HFFc6 (cell line): ENCODE data around the gene ILDR1. TPM values are rescaled to one million over a fixed set of nuclear protein-coding genes. Genes with fewer than 3 reads are reported as not detected.
A peak's percentile ranks its signal among the peaks of the same experiment; 100 is the strongest.
"Not testable (repeated sequence)": the region's sequence is repeated elsewhere in the genome, so short reads cannot be mapped to it uniquely, and the experiment has no call there.

Experiments used
- DNase-seq: peaks from one replicate; pipeline ENCODE4 v3.0.0-alpha.2; 2018
- H3K27ac Mint-ChIP-seq: 2 replicates; pipeline ENCODE4 v1.8.0; 2020; ENCODE audit warnings: mild to moderate bottlenecking, mixed read lengths
- H3K27me3 Mint-ChIP-seq: 2 replicates; pipeline ENCODE4 v1.8.0; 2021; ENCODE audit warnings: mild to moderate bottlenecking, moderate library complexity, mixed read lengths; ENCODE audit not compliant: insufficient read depth
- H3K36me3 Mint-ChIP-seq: 2 replicates; pipeline ENCODE4 v1.8.0; 2021; ENCODE audit warnings: low read depth, mixed read lengths
- H3K4me1 Mint-ChIP-seq: 2 replicates; pipeline ENCODE4 v1.8.0; 2020; ENCODE audit warnings: low read depth, mixed read lengths
- H3K4me3 Mint-ChIP-seq: 2 replicates; pipeline ENCODE4 v1.8.0; 2020; ENCODE audit warnings: mild to moderate bottlenecking, moderate library complexity, mixed read lengths
- H3K9me3 Mint-ChIP-seq: 2 replicates; pipeline ENCODE4 v1.8.0; 2020; ENCODE audit warnings: mild to moderate bottlenecking, mixed read lengths
- total RNA-seq, 6 experiments: library from RNA; stranded (reverse); fragmentation: NEBNext Ultra II Directional; extraction: Animal tissue kit (Norgen Biotek cat#: 25700); gene quantifications; 2 replicates in 1 of 6; 3 replicates in 5 of 6; pipeline ENCODE4 v1.2.3, GENCODE V29; 2021
- TF ChIP-seq, protein P1 (sequence below): fragments of 200-600 bp; sonication (generic); IDR thresholded peaks from 2 replicates; pipeline ENCODE4 v1.5.0; 2021; ENCODE audit warnings: antibody characterized with exemption, mild to moderate bottlenecking

Gene ILDR1
- total RNA-seq, 6 experiments from 2014 or later, result not detected

DNA sequence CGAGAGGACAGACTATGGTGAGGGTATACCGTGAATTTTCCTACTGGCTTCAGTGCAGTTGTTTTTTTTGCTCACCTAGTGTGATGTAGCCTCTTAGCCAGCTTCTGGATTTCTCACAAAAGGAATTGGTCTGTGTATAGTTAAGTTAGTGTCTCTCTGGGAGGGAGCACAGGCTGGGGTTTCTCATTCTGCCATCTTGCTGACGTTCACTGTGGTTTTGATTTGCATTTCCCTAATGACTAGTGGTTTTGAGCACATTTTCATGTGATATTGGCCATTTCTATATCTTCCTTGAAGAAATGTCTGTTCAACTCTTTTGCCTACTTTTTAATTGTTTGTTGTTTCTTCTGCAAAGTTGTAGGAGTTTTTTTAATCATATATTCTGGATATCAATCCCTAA lies 30.9 kb upstream of the ILDR1 start:
- Mint-ChIP-seq H3K9me3 (no peaks in the 10 kb centered on the region; the same call in 1 of the 2 replicates), H3K27me3 (peaks cover 2% of the 10 kb centered on the region; the same call in 1 of the 2 replicates), H3K4me3 (no peak overlapping the region), H3K27ac (no peak overlapping the region), H3K4me1 (no peaks in the 10 kb centered on the region), H3K36me3 (no peaks in the 10 kb centered on the region)
- TF ChIP-seq, protein P1, sequence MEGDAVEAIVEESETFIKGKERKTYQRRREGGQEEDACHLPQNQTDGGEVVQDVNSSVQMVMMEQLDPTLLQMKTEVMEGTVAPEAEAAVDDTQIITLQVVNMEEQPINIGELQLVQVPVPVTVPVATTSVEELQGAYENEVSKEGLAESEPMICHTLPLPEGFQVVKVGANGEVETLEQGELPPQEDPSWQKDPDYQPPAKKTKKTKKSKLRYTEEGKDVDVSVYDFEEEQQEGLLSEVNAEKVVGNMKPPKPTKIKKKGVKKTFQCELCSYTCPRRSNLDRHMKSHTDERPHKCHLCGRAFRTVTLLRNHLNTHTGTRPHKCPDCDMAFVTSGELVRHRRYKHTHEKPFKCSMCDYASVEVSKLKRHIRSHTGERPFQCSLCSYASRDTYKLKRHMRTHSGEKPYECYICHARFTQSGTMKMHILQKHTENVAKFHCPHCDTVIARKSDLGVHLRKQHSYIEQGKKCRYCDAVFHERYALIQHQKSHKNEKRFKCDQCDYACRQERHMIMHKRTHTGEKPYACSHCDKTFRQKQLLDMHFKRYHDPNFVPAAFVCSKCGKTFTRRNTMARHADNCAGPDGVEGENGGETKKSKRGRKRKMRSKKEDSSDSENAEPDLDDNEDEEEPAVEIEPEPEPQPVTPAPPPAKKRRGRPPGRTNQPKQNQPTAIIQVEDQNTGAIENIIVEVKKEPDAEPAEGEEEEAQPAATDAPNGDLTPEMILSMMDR, result no peak
- no peak for DNase-seq

- H3K27ac Mint-ChIP-seq, H3K36me3 Mint-ChIP-seq, H3K27me3 Mint-ChIP-seq, H3K4me3 Mint-ChIP-seq, H3K9me3 Mint-ChIP-seq, DNase-seq, H3K4me1 Mint-ChIP-seq: not testable (repeated sequence)
Observed at GRCh38 chr3:122047773-122048172, 25.7 kb upstream of the ILDR1 start.

DNA sequence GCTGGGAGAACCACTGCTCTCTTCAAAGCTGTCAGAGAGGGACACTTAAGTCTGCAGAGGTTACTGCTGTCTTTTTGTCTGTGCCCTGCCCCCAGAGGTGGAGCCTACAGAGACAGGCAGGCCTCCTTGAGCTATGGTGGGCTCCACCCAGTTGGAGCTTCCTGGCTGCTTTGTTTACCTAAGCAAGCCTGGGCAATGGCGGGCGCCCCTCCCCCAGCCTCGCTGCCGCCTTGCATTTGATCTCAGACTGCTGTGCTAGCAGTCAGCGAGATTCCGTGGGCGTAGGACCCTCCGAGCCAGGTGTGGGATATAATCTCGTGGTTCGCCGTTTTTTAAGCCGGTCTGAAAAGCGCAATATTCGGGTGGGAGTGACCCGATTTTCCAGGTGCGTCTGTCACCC lies 25.2 kb upstream of the ILDR1 start:
- DNase-seq, H3K36me3 Mint-ChIP-seq, H3K27me3 Mint-ChIP-seq, H3K4me1 Mint-ChIP-seq, H3K27ac Mint-ChIP-seq, H3K4me3 Mint-ChIP-seq, H3K9me3 Mint-ChIP-seq: not testable (repeated sequence)

- no peak overlapping the region for H3K27ac Mint-ChIP-seq
- TF ChIP-seq, protein P1, result no peak
- no peak overlapping the region for H3K4me3 Mint-ChIP-seq
- H3K9me3 Mint-ChIP-seq, result peaks cover 22% of the 10 kb centered on the region
- H3K4me1 Mint-ChIP-seq, result peaks cover 11% of the 10 kb centered on the region
- peaks cover 10% of the 10 kb centered on the region for H3K36me3 Mint-ChIP-seq
- no peak for DNase-seq
- peaks cover 7% of the 10 kb centered on the region; the same call in 1 of the 2 replicates for H3K27me3 Mint-ChIP-seq
Observed at GRCh38 chr3:122033023-122033422, 11.0 kb upstream of the ILDR1 start.

DNA sequence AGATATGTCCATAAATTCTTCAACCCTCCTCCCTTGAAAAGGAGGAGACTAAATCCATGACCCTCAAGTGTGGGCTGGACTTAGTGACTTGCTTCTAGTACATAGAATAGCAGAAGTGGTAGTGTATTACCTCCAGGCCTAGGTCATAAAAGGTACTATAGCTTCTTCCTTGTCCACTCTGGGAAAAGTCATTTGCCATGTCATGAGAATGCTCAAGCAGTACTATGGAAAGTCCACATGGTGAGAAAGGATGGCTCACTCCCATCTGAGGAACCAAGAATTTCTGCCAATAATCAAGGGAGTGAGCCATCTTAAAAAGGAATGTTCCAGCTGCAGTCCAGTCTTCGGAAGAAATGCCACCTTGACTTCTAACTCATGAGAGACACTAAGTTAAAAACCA lies 10.5 kb upstream of the ILDR1 start:
- TF ChIP-seq, protein P1, result no peak
- Mint-ChIP-seq H3K27me3 (peaks cover 7% of the 10 kb centered on the region; the same call in 1 of the 2 replicates), H3K36me3 (peaks cover 10% of the 10 kb centered on the region), H3K9me3 (peaks cover 17% of the 10 kb centered on the region), H3K4me1 (peaks cover 11% of the 10 kb centered on the region), H3K27ac (no peak overlapping the region), H3K4me3 (no peak overlapping the region)
- no peak for DNase-seq

DNA sequence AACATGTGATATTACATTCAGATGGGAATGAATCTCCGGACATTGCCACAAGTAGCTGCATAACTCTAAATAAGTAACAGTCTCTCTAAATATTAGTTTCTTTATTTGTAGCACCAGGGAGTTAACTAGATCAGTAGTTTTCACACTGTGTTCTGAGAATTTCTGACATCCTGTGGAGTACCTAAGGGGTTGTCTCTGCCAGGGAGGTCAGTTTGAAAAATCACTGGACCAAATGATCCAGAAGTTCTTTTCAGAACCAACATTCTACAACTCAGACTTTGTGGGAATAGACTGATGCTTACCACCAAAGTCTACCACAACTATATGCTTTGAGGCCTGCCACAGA lies 9.0 kb upstream of the ILDR1 start:
- TF ChIP-seq, protein P1, result no peak
- peaks cover 11% of the 10 kb centered on the region for H3K4me1 Mint-ChIP-seq
- DNase-seq, result no peak
- H3K27me3 Mint-ChIP-seq, result peaks cover 7% of the 10 kb centered on the region
- H3K36me3 Mint-ChIP-seq, result 0 out of 2 replicates have a peak, but pooled peaks cover 4% of the 10 kb centered on the region
- peaks cover 7% of the 10 kb centered on the region for H3K9me3 Mint-ChIP-seq
- peak overlapping the region; percentile 74; the same call in 1 of the 2 replicates for H3K4me3 Mint-ChIP-seq
- no peak overlapping the region for H3K27ac Mint-ChIP-seq
